ENCODE measurements around the gene EPHA6. TPM values are rescaled to one million over a fixed set of nuclear protein-coding genes. Genes with fewer than 3 reads are reported as not detected.
A peak's percentile ranks its signal among the peaks of the same experiment; 100 is the strongest.

EPHA6 gene
- total RNA-seq, 1 donor from 2014 or later, result not detected

- Histone ChIP-seq H3K4me3 (ENCODE audit: low read depth, low read length) (peak overlapping the region; percentile 51), H3K27me3 (ENCODE audit: control insufficient read depth, insufficient read depth, low read length) (peaks cover 27% of the 10 kb centered on the region), H3K36me3 (ENCODE audit: control insufficient read depth, insufficient read depth, low read length) (no peaks in the 10 kb centered on the region)
- peak; percentile 10 for DNase-seq (ENCODE audit: low read depth)
- TF ChIP-seq, protein P1, sequence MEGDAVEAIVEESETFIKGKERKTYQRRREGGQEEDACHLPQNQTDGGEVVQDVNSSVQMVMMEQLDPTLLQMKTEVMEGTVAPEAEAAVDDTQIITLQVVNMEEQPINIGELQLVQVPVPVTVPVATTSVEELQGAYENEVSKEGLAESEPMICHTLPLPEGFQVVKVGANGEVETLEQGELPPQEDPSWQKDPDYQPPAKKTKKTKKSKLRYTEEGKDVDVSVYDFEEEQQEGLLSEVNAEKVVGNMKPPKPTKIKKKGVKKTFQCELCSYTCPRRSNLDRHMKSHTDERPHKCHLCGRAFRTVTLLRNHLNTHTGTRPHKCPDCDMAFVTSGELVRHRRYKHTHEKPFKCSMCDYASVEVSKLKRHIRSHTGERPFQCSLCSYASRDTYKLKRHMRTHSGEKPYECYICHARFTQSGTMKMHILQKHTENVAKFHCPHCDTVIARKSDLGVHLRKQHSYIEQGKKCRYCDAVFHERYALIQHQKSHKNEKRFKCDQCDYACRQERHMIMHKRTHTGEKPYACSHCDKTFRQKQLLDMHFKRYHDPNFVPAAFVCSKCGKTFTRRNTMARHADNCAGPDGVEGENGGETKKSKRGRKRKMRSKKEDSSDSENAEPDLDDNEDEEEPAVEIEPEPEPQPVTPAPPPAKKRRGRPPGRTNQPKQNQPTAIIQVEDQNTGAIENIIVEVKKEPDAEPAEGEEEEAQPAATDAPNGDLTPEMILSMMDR (IDR thresholded peaks at IDR 0.05; ENCODE audit: insufficient read depth, low read length, poor library complexity, severe bottlenecking), result peak; percentile 48
Measured at GRCh38 chr3:96813134-96813819, 1.1 kb upstream of the EPHA6 start.

DNA sequence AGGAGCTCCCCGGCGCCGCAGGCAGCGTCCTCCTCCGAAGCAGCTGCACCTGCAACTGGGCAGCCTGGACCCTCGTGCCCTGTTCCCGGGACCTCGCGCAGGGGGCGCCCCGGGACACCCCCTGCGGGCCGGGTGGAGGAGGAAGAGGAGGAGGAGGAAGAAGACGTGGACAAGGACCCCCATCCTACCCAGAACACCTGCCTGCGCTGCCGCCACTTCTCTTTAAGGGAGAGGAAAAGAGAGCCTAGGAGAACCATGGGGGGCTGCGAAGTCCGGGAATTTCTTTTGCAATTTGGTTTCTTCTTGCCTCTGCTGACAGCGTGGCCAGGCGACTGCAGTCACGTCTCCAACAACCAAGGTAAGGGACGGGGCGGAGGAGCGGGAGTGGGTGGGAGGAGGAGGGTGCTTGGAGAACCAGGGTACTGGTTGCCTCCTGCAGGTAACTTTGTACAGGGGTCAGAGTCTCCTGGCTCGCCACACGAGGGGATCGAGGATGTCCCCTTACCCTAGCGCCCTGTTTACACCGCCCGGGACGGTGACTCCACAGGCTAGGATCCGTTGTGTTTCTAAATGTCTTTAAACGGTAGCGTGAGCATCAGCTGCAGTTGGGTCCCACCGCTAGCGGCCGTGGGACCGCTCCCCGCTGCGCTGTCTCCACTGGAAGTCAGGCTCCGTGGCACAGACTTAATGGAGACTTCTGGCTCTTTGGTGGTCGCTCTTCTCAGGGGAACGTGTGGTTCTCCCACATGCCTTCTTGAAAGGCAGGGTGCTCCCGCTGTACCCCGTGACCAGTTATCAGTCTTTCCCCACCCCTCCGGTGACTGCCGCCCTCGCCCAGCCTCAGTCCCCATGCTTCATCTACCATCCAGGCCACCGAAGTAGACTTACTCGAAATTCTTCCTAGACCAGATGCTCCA lies 515 bp downstream of the EPHA6 start:
- no peak for DNase-seq (ENCODE audit: low read depth)
- TF ChIP-seq, protein P1 (IDR thresholded peaks at IDR 0.05; ENCODE audit: insufficient read depth, low read length, poor library complexity, severe bottlenecking), result no peak
- Histone ChIP-seq H3K27me3 (ENCODE audit: control insufficient read depth, insufficient read depth, low read length) (peaks cover 27% of the 10 kb centered on the region), H3K4me3 (ENCODE audit: low read depth, low read length) (peak overlapping the region; percentile 51), H3K36me3 (ENCODE audit: control insufficient read depth, insufficient read depth, low read length) (no peaks in the 10 kb centered on the region)

- TF ChIP-seq, protein P1 (IDR thresholded peaks at IDR 0.05; ENCODE audit: insufficient read depth, low read length, poor library complexity, severe bottlenecking), result no peak
- H3K36me3 ChIP-seq (ENCODE audit: control insufficient read depth, insufficient read depth, low read length), result no peaks in the 10 kb centered on the region
- no peaks in the 10 kb centered on the region for H3K27me3 ChIP-seq (ENCODE audit: control insufficient read depth, insufficient read depth, low read length)
- H3K4me3 ChIP-seq (ENCODE audit: low read depth, low read length), result no peak overlapping the region
- DNase-seq (ENCODE audit: low read depth), result no peak
Measured at GRCh38 chr3:96831175-96831574, 16.8 kb downstream of the EPHA6 start.

- TF ChIP-seq, protein P1 (IDR thresholded peaks at IDR 0.05; ENCODE audit: insufficient read depth, low read length, poor library complexity, severe bottlenecking), result no peak
- H3K27me3 ChIP-seq (ENCODE audit: control insufficient read depth, insufficient read depth, low read length), result no peaks in the 10 kb centered on the region
- no peak overlapping the region for H3K4me3 ChIP-seq (ENCODE audit: low read depth, low read length)
- DNase-seq (ENCODE audit: low read depth), result no peak
- H3K36me3 ChIP-seq (ENCODE audit: control insufficient read depth, insufficient read depth, low read length), result no peaks in the 10 kb centered on the region
Measured at GRCh38 chr3:96833301-96833700, 18.9 kb downstream of the EPHA6 start.

- Histone ChIP-seq H3K27me3 (ENCODE audit: control insufficient read depth, insufficient read depth, low read length) (no peaks in the 10 kb centered on the region), H3K36me3 (ENCODE audit: control insufficient read depth, insufficient read depth, low read length) (no peaks in the 10 kb centered on the region), H3K4me3 (ENCODE audit: low read depth, low read length) (no peak overlapping the region)
- TF ChIP-seq, protein P1 (IDR thresholded peaks at IDR 0.05; ENCODE audit: insufficient read depth, low read length, poor library complexity, severe bottlenecking), result no peak
- DNase-seq (ENCODE audit: low read depth), result no peak
Measured at GRCh38 chr3:96836153-96836915, 21.9 kb downstream of the EPHA6 start.
